Stimulated activated CD8-positive, alpha-beta memory T cell treated with anti-CD3 and anti-CD28 coated beads, Interleukin-4, amount 100 ng/mL, for 24 hours (primary cell): Measurements from ENCODE around the gene TDP1.
A peak's percentile ranks its signal among the peaks of the same experiment; 100 is the strongest.

ENCODE experiments used
- DNase-seq: peaks from one replicate; pipeline ENCODE4 v3.0.0-alpha.2; 2020; ENCODE audit warnings: low read depth

The TDP1 gene

DNA sequence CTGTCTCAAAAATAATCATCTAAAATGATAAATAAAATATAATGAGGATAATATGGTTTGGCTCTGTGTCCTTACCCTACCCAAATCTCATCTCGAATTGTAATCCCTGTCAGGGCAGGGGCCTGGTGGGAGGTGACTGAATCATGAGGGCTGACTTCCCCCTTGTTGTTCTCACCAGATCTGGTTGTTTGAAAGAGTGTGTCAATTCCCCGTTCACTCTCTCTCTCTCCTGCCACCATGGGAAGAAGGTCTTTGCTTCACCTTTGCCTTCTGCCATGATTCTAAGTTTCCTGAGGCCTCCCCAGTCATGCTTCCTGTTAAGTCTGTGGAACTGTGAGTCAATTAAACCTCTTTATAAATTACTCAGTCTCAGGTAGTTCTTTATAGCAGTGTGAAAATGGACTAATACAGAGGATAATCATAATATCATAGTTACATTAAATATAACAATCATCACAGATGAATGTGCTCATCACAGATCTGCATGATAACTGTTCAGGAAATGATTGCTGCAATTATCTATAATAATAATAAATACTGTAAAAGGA lies 13.8 kb upstream of the TDP1 start:
- no peak for DNase-seq

DNA sequence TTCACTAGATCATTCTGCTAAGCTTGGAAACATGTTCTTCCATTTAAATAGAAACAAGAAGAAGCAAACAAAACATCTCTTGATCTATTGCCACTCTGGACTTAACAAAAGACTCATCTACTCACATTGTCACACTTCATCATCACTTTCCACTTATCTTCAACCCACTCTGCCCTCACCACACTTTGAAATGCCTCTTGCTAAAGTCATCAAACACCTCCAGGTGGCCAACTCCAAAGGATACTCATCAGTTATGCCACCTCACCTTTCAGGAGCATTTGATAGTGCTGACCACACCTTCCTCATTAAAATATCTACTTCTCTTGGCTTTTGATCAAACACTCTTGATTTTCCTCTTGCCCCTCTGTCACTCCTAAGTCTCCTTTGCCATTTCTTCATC lies 8.4 kb upstream of the TDP1 start:
- no peak for DNase-seq

- no peak for DNase-seq
Measured at GRCh38 chr14:89952576-89952975, 3.2 kb upstream of the TDP1 start.

DNA sequence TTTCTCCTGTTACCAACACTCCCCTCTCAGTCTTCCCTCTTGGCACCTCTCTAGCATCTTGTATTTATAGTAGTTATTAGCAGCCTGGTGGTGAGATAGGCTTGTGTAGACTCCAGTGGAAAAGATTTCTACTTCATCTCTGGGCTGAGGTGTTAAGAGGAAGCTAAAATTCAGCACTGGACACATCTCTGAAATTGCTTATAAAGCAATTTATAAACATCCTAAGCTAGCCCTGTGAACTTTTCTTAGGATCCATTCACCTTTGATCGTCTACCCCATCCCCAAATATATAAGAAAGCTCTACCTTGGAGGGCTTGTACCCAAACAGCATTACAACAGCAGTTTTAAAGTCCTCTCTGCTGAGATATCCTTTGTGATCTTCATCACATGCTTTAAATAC lies 2.1 kb upstream of the TDP1 start:
- DNase-seq = no peak

GRCh38 chr14:89954070-89955021 lies 1.4 kb upstream of the TDP1 start, which contains the start of gene EFCAB11:
Gene EFCAB11 (minus strand): TSS chr14:89954730. CDS start chr14:89954660, 70 bp downstream.
- DNase-seq = peak; percentile 90

DNA sequence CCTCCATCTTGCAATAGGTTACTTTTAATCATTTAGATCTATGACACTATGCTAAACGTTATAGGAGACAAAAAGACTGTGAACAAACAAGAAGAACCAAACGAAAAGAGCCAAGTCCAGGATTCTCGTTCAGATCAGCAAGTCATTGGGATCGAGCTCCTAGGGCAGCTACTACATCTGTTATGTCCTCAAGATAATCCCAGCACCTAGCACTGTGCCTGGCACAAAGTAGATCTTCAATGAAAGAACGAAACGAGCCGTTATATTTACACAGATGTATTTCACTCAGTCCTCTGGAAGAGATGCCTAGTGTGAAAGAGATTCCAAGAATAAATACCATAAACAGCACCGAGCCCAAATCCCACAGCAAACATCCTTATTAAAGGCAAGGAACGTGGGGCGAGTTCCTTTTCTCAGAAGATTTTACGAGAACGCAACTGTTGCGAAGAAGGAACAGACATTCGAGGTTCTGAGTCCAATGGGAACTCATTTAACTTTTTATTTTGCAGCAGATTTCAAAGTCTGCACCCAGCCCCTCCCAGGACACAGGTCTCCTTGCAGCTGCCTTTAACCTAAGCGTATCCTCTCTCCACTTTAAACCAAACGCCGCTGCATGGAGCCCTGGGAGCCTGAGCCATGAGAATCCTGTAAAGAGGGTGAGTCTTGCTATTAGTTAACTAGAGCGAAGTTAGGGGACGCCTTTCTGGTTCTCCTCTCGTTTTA lies 544 bp upstream of the TDP1 start:
- DNase-seq = no peak

DNA sequence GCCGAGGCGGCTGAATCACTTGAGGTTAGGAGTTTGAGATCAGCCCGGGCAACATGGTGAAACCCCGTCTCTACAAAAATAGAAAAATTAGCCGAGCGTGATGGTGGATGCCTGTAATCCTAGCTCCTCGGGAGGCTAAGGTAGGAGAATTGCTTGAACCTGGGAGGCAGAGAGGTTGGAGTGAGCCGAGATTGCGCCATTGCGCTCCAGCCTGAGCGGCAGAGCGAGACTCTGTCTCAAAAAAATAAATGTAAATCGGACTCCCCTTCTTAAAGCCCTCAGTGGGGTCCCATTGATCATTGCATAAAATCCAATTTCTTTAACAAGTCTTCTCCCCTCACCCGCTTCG lies 908 bp downstream of the TDP1 start:
- DNase-seq = no peak

GRCh38 chr14:89957376-89957775 lies 1.6 kb downstream of the TDP1 start:
- no peak for DNase-seq

DNA sequence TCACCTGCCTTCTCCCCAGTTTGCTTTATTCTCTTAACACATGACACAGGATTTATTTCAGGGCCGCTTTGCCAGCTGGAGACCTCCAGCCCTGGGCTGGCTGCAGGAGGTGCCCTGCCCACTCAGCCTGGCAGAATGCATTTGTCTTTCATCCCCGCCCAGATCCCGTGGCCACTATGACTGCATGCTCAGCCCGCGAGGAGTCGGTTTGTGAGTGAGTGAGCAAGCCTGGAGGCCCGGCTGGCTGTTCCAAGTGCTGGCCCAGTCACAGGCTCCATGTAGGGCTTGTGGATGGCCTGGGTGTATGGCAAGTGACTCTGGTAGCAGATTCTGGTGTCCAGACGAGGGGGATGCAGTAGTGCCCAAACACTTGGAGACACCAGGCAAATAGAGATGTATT lies 2.1 kb downstream of the TDP1 start:
- DNase-seq = no peak

- DNase-seq = no peak
Measured at GRCh38 chr14:89958966-89959365, 3.2 kb downstream of the TDP1 start.

DNA sequence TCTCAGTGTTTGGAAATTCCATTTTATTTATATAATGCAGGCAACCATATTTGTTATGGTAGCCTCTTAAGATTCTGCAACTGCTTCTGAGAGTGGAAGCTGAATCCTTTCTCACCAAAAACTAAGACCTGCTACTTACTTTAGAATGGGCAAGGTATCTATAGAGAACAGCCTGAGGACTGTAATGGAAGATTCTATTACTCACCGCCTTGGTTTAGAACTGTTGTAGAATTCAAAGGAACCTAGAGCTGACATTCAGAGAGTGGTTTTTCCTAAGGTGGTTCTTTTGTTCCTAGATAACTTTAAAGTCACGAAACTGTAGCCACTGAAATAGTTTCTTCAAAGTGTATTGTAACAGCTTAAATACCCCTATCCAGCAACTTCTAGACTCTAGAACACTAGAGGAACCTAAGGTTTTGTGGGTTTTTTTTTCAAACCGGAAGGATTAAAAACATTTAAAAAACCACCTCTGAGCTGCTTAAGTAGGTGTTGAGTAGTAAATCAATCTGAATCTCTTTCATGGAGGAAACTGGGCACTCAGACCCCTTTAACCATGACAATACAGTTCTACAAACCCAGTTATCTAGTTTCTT lies 4.2 kb downstream of the TDP1 start:
- no peak for DNase-seq

GRCh38 chr14:89960914-89961313 lies 5.2 kb downstream of the TDP1 start:
- DNase-seq = no peak

DNA sequence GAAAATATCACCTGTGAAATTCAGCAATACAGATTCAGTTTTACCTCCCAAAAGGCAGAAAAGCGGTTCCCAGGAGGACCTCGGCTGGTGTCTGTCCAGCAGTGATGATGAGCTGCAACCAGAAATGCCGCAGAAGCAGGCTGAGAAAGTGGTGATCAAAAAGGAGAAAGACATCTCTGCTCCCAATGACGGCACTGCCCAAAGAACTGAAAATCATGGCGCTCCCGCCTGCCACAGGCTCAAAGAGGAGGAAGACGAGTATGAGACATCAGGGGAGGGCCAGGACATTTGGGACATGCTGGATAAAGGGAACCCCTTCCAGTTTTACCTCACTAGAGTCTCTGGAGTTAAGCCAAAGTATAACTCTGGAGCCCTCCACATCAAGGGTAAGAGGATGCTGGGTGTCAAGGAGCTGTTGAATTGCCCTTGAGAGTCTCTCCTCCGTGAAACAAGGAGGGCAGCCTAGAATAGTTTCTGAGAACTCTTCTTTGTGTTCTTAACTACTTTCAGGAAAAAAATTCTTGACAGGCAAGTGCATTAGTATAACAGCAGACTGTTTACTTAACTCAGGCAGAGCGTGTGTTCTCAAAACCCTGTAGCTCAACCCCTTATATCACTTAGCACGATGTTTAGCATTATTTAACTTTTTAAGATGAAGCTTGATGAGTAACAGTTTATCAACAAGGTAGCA lies 7.7 kb downstream of the TDP1 start:
- no peak for DNase-seq

GRCh38 chr14:89965839-89966238 lies 10.1 kb downstream of the TDP1 start:
- DNase-seq = no peak

DNA sequence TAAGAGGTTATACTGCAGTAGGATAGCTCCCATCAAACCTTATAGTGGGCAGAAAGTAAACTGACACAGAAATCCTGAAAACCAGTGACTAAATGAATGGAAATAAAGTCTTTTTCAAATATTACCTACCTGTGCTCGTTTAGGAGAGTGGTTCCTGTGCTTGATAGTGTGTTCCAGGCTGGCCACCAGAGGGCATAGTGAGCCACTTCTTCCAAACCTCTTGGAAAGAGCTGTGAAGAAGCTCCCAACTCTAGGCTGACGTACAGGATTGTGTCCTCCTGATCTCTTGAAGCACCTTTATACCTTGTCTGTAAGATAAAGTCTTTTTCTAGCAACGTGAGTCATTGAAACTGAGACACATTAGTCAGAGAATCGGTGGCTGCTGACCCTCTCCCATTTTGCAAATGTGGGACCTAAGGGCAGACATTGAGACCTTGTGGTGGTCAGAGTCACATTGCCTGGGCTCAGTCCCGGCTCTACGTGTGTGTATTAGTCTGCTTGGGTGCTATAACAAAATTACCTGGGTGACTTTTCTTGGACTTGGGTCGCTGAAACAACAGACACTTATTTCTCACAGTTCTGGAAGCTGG lies 17.6 kb downstream of the TDP1 start:
- DNase-seq = peak; percentile 26

DNA sequence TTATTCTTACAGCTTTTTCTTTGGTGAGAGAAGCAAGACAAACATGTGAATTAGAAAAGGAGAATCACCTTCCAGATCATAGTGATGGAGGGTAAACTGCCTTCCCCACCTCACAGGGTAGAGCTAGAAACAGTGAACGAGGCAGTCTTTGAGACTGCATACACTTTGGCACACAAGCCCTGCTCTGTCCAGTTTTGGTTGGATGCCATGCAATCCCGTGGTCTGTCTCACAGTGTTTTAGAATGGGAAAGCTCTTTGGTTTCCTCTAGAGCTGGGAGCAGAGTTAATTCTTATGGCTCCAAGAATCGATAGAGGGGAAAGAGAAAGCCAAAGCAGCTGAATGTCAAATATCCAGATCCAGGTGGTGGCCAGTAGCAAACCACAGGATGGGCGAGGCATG lies 21.9 kb downstream of the TDP1 start:
- DNase-seq = no peak

DNA sequence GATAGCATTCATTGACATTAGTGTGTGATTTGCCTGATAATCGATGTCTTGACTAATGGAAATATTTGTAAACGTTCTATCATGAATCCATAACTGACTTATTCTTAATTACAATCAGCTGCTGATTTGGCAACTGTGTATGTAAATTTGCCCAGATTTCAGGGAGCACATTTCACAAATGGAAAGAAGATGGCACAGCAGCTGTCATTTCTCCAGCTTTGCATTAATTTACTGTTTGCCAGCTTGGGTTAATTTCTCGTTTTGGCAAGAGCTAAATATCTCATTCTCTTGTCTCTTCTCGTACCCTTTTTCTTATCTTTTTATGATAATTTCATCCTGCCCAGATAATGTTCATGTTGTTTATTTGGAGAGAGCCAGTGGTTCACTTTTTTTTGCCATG lies 22.9 kb downstream of the TDP1 start:
- no peak for DNase-seq

DNA sequence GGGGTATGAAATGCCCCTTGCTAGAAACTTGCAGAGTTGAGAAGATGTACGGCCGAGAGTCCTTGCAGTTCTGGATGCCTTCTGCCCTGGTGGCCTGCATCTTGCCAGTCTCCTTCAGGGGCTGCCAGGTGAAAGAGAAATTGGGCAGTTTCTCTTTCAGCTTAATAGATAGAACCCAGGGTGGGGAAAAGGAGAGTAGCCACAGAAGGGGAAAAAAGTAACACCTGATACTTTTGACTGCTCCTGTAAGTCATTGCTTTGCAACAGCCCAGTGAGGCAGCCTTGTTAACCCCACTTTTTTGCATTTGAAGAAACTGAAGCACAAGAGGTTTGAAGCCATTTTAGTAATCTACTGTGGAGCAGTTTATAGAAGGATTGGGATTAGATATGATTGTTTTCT lies 27.6 kb downstream of the TDP1 start:
- DNase-seq = no peak

DNA sequence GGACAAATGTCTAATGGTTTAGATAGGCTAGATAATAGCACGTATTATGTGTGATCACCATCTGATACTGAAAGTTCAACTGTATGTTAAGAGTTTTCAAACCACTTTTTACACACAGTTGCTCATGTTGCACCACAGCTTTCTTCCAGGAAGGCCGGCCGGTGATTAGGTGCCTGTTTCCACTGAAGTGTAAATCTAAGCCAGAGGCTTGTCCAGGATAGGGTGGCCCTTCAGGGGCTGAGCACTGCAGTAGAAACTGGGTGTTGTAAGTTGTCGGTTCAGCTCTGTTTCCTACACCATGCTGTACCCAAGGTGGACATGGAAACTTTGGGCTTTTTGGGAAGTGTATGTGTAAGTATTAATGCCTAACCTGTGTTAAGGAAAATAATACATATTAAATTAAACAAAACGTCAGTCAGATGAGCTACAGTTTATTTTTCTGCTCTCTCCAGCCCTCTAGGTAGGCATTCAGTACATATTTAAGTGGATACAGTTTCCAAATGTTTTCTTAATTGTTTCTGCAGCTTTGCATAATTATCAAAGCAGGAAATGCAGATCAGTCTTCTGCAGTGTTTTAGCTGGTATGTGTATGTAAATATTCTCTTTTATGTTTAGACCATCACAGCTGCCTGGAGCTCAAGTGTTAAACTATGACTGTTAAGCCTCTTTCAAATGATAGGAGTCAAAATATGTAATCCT lies 30.9 kb downstream of the TDP1 start:
- DNase-seq = no peak

- DNase-seq = no peak
Measured at GRCh38 chr14:89987161-89987475, 31.4 kb downstream of the TDP1 start.

GRCh38 chr14:89988787-89989186 lies 33.1 kb downstream of the TDP1 start:
- DNase-seq = no peak
